Measurements from ENCODE around the gene GUSB.

The GUSB gene

GRCh38 chr7:65938336-65938895 is 43.6 kb downstream of the GUSB start:
- Histone ChIP-seq H3K4me1 (ENCODE audit: low read length) (no peaks in the 10 kb centered on the region), H3K79me2 (ENCODE audit: low read length) (peaks cover 80% of the 10 kb centered on the region), H3K9ac (ENCODE audit: low read length) (no peak overlapping the region), H3K36me3 (replicated peaks; ENCODE audit: insufficient read depth, low read length) (no peaks in the 10 kb centered on the region), H3K27me3 (replicated peaks; ENCODE audit: insufficient read depth, low read length) (no peaks in the 10 kb centered on the region), H3K9me2 (replicated peaks; ENCODE audit: insufficient read depth, low read length) (no peaks in the 10 kb centered on the region), H3F3A (ENCODE audit: insufficient read depth, low read length) (no peaks in the 10 kb centered on the region), H3K4me3 (ENCODE audit: low read length) (no peak overlapping the region), H3K4me2 (ENCODE audit: low read depth, low read length) (no peak overlapping the region), H3K27ac (ENCODE audit: low read length) (no peak overlapping the region), H4K20me1 (ENCODE audit: insufficient read depth, low read length) (no peaks in the 10 kb centered on the region), H2AFZ (ENCODE audit: low read length) (no peak overlapping the region), H3K9me3 (replicated peaks; ENCODE audit: insufficient read depth, low read length) (no peaks in the 10 kb centered on the region)
- TF ChIP-seq EZH2phosphoT487 (IDR thresholded peaks at IDR 0.05; ENCODE audit: low read length), result no peak
- TF ChIP-seq CTCF (IDR thresholded peaks at IDR 0.05; ENCODE audit: low read length), result no peak
- TF ChIP-seq EZH2 (optimal IDR thresholded peaks at IDR 0.05; ENCODE audit: low read depth, low read length), result no peak
- no peak for DNase-seq

- Histone ChIP-seq H3K9ac (ENCODE audit: low read length) (no peak overlapping the region), H3K4me2 (ENCODE audit: low read depth, low read length) (no peak overlapping the region), H3K27me3 (replicated peaks; ENCODE audit: insufficient read depth, low read length) (no peaks in the 10 kb centered on the region), H3F3A (ENCODE audit: insufficient read depth, low read length) (no peaks in the 10 kb centered on the region), H3K27ac (ENCODE audit: low read length) (no peak overlapping the region), H4K20me1 (ENCODE audit: insufficient read depth, low read length) (no peaks in the 10 kb centered on the region), H3K36me3 (replicated peaks; ENCODE audit: insufficient read depth, low read length) (no peaks in the 10 kb centered on the region), H2AFZ (ENCODE audit: low read length) (no peak overlapping the region), H3K9me2 (replicated peaks; ENCODE audit: insufficient read depth, low read length) (no peaks in the 10 kb centered on the region), H3K4me1 (ENCODE audit: low read length) (no peaks in the 10 kb centered on the region), H3K4me3 (ENCODE audit: low read length) (no peak overlapping the region), H3K79me2 (ENCODE audit: low read length) (peaks cover 91% of the 10 kb centered on the region), H3K9me3 (replicated peaks; ENCODE audit: insufficient read depth, low read length) (no peaks in the 10 kb centered on the region)
- no peak for TF ChIP-seq CTCF (IDR thresholded peaks at IDR 0.05; ENCODE audit: low read length)
- TF ChIP-seq EZH2 (optimal IDR thresholded peaks at IDR 0.05; ENCODE audit: low read depth, low read length), result no peak
- no peak for DNase-seq
Observed at GRCh38 chr7:65937296-65937695, 44.7 kb downstream of the GUSB start.

GRCh38 chr7:65931685-65932084 is 50.3 kb downstream of the GUSB start:
- Histone ChIP-seq H3K9ac (ENCODE audit: low read length) (no peak overlapping the region), H3K9me2 (replicated peaks; ENCODE audit: insufficient read depth, low read length) (no peaks in the 10 kb centered on the region), H3K4me3 (ENCODE audit: low read length) (no peak overlapping the region), H4K20me1 (ENCODE audit: insufficient read depth, low read length) (no peaks in the 10 kb centered on the region; the same call in 1 of the 2 replicates), H2AFZ (ENCODE audit: low read length) (no peak overlapping the region), H3K4me2 (ENCODE audit: low read depth, low read length) (no peak overlapping the region), H3K9me3 (replicated peaks; ENCODE audit: insufficient read depth, low read length) (no peaks in the 10 kb centered on the region), H3K36me3 (replicated peaks; ENCODE audit: insufficient read depth, low read length) (no peaks in the 10 kb centered on the region), H3F3A (ENCODE audit: insufficient read depth, low read length) (no peaks in the 10 kb centered on the region), H3K27me3 (replicated peaks; ENCODE audit: insufficient read depth, low read length) (no peaks in the 10 kb centered on the region), H3K79me2 (ENCODE audit: low read length) (peaks cover 91% of the 10 kb centered on the region), H3K27ac (ENCODE audit: low read length) (no peak overlapping the region), H3K4me1 (ENCODE audit: low read length) (no peaks in the 10 kb centered on the region)
- TF ChIP-seq CTCF (IDR thresholded peaks at IDR 0.05; ENCODE audit: low read length) (no peak), EZH2 (optimal IDR thresholded peaks at IDR 0.05; ENCODE audit: low read depth, low read length) (no peak)
- no peak for DNase-seq
